ENCODE results near the gene PPP1R13B.

DNA sequence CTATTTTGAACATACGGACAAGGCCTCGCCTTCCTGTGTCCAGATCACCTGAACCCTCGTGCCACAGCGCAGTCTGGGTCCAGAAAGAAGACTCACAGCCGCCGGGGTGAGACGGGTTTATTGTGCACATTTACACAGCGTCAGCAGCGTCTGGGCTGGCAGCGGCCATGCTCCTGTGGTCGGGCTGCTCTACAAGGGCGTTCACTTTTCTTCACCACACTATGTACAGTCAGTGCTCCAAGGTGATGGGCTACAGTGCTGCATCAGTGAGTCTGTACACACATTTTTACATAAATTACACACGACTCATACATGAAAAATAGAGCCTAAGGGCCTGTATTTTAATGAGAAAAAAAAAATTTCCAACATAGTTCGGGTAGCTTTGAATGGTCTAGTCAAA lies 113.7 kb downstream of the PPP1R13B start:
- no peak for TF ChIP-seq POLR2AphosphoS5 (IDR thresholded peaks at IDR 0.05; ENCODE audit: low read depth, low read length)
- no peak for TF ChIP-seq SIN3A (IDR thresholded peaks at IDR 0.05; ENCODE audit: borderline replicate concordance, insufficient read depth, low read length)
- TF ChIP-seq FOXP2 (optimal IDR thresholded peaks at IDR 0.05; ENCODE audit: borderline replicate concordance, extremely low read depth, extremely low read length, insufficient read depth), result no peak
